GM18505 (cell line): Measurements from ENCODE around the gene APMAP.

Experiments used
- ATAC-seq: cut with Tn5 transposase; IDR thresholded peaks from one replicate; pipeline ENCODE4 v1.9.1; 2021; ENCODE audit not compliant: unreplicated experiment
- POLR2A ChIP-seq: IDR thresholded peaks from 4 replicates; pipeline ENCODE4 v1.6.1; 2011; ENCODE audit warnings: borderline replicate concordance; ENCODE audit not compliant: insufficient read depth, insufficient read length; ENCODE audit errors: extremely low read depth

The APMAP gene

DNA sequence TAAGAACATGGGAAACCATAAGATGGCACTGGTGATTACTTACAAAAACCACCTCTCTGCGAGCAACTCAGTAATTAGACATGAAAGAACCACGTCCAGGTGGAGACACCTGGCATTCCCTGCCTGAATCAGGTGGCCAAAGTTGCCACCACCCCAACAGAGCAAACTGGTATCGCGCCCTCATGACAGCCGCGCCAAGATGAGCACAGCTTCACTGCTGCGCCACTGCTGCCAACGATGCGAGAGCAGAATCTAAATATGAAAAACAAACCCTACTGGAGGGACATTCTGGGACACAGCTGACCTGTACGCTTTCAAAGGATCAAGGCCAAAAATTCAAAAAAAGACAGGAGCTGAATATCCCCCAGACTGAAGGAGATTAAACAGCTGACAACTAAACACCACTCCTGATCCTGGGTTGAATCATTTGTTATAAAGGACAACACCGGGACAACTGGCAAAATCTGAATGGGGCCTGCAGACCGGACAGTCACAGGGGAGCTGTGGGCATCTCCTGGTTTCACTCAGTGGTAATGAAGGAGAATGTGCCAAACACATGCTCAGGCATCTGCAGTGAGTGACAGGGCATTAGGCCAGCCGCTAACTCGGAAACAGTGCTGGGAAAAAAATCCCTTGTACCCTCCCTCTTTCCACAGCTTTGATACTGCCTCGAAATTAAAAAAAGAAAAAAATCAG, 26.1 kb downstream of the APMAP start:
- TF ChIP-seq POLR2A, result no peak
- no peak for ATAC-seq

DNA sequence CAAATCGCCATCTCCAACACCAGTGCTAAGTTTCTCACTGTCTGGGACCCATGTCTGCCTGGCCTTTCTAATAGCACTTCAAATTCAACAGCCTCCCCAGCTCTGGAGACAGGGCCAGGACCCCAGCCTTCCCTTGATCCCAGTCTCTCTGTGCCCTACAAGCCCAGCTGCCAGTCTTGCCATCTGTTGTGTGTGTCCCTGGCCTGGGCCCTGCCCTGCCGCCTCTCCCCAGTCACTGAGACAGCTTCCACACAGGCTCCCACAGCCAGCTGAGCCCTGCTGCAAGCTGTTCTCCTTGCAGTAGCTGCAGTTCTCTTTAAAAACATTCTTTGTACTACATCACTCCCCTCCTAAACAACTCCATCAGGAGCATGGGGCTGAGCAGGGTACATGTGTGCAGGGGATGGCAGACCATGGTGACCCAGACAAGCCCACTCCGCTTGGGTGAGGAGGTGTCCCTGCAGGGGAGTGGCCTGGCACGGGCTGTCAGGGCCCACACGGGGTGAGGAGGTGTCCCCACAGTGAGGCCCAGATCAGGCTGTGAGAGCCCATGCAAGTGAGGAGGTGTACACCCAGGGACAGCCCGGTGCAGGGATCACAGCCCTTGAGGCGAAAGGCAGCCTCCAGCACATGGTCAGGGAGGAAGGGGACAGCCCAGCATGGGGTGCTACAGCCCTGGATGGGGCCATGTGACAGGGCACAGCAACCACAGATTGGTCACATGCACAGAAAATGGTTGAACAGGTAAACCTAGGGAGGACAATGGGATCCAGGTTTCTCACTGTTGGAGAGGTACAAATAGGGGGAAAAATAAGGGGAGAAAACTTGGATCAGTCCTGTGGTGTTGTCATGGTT, 27.3 kb downstream of the APMAP start:
- no peak for TF ChIP-seq POLR2A

DNA sequence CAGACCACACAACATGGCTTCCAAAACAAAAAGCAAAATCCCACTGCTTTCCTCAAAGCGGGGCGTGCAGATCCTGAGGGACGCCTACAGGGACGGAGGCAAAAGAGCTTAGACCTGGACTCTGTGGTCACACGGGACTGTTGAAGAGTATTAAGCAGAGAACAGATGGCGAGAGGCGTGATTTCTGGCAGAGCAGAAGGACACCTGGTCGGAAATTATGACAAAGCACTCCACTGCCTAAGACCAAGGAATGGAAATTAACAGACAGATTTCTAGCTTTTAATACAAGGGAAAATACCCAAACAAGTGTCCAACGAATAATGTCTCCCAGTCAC, 28.1 kb downstream of the APMAP start:
- no peak for TF ChIP-seq POLR2A

More for the DNA sequence above, 27.3 kb downstream of the APMAP start:
- no peak for ATAC-seq

DNA sequence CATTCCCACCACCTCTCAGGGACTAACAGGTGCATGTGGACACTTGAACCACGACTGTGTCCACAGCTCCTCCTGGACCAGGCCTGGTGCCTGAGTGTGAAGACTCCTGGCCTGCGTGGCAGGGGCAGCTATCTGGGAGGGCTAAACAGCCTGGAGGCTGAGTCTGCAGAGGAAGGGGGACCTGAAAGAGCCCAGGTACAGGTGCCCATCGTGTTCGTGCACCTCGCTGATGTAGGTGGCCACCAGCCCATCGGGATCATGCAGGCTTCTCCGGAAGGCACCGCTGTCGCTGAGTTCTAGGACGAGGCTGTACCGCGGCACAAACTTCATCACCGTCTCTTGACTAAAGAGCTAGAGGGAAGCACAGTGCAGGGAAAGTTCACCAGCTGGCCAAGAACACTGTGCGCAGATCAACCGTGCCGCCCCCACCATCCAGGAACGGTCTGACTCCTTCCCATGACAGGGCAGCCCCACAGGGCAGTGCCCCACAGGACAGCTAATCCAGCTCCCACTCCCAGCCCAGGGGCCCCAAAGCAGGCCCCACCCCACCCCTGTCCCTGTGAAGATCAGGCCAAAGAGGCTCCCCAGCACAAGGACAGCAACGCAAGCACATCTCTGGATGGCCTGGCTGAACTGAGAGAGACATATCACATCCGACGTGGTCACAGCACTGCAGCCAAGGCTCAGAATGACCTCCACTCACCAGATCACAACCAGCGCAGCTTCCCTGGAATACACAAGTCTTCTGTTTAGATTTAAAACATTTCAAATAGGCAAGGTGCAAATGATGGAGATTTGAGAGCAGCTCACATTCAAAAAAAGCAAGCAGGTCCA, 28.7 kb downstream of the APMAP start:
- no peak for ATAC-seq
- no peak for TF ChIP-seq POLR2A

More for the DNA sequence above, 28.1 kb downstream of the APMAP start:
- ATAC-seq, result no peak

DNA sequence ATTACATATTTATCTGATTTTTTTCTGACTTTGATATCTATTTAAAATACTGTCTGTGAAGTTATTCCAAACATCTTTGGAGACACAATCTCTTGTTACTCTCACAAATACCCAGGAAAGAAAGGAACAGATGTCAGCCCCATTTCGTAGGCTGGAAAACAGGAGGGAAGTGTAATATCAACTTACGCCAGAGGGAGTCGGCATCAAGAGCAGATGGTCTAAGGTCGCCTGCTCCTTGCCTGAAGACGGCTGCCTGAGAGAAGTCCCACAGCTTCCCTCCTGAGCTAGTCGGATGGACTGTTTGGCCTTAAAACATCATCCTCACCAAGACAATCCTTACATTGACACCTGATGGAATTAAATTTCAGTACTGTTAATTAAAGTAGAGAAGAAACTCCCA, 30.0 kb downstream of the APMAP start:
- no peak for ATAC-seq
- TF ChIP-seq POLR2A, result no peak

DNA sequence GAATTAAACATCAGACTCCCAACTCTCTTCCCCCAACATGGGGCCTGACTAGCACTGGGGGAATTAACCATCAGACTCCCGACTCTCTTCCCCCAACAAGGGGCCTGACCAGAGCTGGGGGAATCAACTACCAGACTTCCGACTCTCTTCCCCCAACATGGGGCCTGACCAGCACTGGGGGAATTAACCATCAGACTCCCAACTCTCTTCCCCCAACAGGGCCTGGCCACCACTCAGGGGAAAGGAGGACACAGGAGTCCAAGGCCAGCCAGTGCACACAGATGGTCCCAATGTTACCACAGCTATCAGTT, 30.4 kb downstream of the APMAP start:
- ATAC-seq, result no peak
- TF ChIP-seq POLR2A, result no peak

DNA sequence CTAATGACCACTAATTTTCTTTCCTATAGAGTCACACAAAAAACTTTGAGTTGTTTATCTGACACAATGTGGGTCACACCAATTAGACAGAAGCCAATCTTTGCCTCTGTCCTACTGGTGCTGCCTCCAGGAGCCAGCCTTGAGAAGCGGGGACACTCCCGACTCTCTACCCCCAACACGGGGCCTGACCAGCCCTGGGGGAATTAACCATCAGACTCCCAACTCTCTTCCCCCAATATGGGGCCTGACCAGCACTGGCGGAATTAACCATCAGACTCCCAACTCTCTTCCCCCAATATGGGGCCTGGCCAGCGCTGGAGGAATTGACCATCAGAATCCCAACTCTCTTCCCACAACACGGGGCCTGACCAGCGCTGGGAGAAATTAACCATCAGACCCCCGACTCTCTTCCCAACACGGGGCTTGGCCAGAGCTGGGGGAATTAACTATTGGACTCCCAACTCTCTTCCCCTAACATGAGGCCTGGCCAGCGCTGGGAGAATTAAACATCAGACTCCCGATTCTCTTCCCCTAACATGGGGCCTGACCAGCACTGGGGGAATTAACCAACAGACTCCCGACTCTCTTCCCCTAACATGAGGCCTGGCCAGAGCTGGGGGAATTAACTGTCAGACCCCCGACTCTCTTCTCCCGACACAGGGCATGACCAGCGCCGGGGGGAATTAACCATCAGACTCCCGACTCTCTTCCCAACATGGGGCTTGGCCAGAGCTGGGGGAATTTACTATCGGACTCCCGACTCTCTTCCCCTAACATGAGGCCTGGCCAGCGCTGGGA, 31.0 kb downstream of the APMAP start:
- no peak for TF ChIP-seq POLR2A
- ATAC-seq, result no peak

DNA sequence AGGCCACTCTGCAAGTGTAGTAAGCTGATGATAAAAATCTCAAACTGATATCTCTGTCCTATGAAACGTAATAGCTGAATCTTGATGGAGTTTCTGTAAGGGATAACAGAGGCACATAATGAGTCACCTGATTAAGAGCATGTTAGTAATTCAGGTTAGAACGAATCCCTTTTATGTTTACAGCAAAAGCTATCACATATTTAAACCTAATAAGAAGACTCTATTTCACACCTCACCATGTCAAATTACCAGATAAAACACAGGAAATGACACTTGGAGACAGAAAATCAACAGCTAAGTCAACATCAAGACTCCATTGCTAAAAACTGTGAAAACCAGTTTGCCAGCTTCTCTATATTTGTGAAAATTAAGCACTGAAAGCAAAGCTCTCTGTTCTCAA, 31.7 kb downstream of the APMAP start:
- TF ChIP-seq POLR2A, result no peak
- no peak for ATAC-seq

DNA sequence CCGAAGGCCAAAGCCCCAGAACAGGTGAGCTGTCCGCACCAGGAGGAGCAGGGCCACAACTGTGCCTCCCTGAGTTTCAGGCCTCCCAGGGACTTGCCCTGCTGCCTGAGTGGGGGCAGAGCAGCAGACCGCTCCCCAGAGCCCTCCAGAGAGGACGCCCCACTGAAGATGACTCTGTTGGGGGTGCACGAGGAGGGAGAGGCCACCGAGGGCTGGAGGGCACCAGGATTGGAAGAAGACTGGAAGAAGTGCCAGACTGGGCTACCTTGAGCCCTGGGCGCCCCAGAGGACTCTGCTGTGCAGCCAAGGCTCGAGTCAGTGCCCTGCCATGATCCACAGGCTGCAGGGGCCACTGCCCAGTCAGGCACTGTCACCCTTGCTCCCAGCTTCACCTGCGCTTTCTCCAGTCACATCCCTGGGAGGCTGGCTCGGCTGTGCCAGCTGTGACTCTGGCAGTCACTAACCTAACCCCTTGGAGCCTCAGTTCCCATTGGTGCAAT, 32.2 kb downstream of the APMAP start:
- no peak for TF ChIP-seq POLR2A
- no peak for ATAC-seq

DNA sequence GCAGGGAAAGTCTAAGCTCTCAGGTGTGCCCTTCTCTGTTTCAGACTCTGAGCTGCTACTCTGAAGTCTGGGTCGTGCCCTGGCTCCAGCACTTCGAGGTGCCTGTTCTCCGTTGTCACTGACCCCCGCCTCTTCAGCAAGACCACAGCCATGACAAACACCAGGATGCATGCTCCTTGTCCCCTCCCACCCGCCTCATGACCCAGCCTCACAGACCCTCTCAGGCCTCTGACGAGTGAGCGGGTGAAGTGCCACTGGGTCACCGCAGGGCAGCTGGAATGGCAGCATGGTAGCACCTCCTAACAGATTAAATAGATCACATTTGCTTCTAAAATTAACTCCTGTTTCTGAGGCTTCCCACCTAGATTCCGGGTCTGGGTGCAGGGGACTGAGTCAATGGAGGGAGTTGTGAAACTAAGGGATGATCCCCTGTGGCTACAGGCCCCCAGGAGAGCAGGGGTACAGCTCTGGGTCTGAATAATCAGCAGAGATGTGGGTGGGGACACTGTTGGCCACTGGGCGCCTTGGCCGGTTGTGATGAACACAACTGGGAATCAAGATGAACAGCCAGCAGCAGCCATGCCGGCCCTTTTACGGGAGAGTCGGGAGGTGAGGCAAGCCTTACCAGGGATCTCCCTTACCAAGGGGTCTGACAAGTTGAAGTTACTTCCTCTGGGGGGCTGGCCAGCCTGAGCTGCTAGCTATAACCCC, 32.8 kb downstream of the APMAP start:
- TF ChIP-seq POLR2A, result no peak
- ATAC-seq, result no peak

DNA sequence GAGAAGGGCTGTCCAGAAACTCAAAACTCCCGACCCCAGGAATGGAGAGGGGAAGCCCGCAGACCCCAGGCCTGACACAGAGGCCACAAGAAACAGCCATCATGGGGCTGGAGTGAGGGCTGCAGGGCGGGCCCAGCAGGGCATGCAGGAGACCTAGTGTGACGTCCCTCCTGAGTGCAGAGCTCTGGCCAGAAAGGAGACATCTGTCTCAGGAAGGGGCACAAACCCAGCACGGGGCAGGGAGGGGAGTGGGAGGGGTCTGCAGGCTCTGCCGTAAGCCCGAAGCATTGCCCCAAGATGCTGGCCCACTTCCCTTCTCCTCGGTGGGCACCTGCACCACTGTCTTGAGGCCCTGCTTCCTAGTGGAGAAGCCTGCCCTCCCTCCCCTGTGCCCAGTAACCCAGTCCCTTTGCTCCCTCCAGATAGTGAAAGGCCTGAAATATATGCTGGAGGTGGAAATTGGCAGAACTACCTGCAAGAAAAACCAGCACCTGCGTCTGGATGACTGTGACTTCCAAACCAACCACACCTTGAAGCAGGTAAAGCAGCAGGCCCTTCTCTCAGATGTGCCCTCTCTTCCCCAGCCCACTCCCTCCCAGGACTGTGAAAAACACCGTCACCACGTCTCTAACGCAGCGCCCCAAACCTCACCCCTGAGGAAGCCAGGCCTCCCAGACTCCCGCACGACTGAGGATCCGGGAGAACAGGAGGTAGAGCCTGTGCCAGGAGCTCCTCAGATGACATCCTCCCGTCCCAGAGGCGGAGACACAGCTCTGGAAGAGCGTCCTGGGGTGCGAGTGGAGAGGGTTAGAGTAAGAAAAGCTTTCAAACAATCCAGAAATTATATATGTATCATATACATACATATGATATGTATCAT, 33.8 kb downstream of the APMAP start:
- ATAC-seq, result no peak
- TF ChIP-seq POLR2A, result no peak

DNA sequence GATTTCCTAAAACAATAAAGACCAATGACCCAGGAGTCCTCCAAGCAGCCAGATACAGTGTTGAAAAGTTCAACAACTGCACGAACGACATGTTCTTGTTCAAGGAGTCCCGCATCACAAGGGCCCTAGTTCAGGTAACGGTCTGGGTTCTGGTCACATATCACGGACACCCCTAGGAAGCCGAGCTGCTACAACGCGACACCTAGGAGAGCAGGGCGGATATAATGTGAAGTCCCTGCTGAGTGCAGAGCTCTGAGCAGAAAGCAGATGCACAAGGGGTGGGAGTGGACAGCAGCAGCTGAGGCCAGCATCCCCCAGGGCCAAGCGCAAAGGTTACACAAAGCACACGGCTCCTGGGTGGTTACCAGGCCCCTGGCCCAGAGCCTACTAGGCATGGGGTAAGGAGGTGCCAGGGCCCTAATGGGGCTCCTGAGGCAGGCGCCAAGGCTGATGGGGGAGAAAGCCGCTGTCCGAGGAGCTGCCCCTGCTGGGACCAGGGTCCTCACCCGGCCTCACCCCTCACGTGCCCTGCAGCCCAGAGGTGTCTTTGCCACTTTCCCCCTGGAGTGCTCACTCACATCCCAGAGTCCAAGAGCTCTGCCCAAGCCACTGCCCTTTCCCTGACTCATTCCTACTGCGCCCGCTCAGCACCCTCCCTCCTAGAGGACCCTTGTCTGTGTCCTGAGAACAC, 35.1 kb downstream of the APMAP start:
- no peak for TF ChIP-seq POLR2A
- no peak for ATAC-seq
